ENCODE measurements around the gene PCCA. TPM values are rescaled to one million over a fixed set of nuclear protein-coding genes. Genes with fewer than 3 reads are reported as not detected.

Gene PCCA
- total RNA-seq, 1 donor from 2014 or later, result 200 TPM

DNA sequence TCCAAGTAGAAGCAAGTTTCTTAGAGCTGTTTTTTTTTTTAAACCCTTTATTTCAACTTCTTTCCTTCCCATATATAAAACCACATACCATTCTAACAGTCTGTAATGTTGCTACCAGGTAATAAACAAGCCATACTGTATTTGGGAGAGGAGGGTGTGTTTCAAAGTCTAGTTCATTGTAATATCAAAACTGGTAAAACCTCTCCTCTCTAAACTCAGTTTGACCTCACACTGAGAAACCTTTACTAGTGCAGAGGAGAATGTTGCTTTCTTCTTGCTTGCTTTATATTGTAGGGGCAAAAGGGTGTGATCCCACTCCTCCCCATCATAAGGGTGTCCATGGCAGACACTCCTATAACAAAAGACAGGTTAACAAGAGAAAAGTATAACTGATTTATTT is 344.6 kb downstream of the PCCA start:
- no peak for DNase-seq

DNA sequence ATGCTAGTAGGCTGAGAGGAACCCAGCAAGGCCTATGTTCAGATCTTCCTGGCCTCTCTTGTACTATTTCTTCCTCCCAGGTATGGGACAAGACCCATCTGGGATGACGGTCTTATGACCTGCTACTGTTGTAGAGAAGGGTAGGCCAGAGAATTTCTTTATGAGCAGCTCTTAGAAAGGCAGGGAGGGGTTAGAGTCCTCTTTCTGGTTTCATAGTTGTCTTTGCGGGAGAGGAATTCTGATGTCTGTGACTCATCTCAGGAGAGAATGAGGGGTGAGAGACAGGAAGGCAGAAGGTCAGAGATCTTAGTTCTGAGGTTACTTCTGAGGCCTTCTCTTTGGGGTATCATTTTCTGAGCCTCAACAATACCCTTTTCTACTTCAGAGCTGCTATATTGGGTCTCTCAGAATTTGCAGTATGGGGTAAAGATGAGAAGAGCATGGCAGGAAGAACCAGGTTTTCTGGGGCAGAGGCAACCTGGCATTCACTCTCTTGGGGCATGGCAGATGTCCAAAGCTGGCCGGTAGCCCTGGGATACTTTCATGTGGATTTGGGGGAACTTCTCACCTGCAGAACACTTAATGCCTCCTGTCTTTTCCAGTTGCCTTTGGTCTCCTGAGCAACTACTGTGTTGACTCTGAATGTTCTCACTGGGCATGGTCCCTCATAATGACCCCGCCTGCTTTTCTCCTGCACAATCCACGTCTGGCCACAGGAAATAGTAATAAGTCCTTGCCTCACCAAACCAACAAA is 345.3 kb downstream of the PCCA start:
- DNase-seq, result no peak

DNA sequence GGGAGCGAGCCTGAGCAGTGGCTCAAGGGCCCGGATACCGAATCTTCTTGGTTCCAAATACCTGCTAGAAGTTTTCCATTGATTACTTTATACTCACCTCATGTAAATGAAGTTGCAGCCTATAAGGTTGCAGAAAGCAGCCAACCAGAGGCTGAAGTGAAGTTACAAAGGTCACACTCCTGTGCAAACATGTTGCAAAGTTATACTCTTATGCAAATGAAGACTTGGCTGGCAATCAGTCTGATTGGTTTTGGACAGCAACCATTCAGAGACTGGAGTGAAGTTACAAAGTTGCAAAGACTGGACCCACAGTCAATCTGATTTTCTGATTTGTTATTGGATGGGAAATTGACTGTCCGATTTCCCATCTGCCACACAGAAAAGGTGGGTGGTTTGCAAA is 347.2 kb downstream of the PCCA start:
- DNase-seq, result no peak

DNA sequence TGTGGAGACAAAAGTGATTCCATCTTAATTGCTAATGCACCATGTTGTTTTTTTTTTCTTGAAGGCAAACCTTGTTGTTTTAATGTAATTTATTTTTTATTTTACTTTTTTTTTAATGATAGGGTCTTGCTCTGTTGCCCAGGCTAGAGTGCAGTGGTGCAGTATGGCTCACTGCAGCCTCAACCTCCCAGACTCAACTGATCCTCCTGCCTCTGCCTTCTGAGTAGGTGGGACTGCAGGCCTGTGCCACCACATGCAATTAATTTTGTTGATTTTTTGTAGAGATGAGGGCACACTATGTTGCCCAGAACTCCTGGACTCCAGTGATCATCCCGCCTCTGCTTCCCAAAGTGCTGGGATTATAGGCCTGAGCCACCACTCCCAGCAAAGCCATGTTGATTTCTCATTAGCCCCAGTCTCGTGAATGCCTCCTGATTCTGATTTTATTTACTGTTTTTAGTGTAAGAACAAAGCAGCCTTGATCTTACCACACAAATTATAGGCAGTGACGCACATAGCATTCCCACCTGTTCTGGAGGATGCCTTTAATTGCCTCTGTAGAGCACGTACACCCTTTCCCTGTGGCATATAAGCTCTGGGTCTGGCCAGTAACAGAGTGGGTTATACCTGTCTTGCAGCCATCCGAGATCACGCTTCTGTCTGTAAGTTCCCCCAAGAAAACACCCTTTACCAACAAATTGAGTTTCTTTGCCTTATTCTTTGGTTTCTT is 349.3 kb downstream of the PCCA start:
- no peak for DNase-seq

DNA sequence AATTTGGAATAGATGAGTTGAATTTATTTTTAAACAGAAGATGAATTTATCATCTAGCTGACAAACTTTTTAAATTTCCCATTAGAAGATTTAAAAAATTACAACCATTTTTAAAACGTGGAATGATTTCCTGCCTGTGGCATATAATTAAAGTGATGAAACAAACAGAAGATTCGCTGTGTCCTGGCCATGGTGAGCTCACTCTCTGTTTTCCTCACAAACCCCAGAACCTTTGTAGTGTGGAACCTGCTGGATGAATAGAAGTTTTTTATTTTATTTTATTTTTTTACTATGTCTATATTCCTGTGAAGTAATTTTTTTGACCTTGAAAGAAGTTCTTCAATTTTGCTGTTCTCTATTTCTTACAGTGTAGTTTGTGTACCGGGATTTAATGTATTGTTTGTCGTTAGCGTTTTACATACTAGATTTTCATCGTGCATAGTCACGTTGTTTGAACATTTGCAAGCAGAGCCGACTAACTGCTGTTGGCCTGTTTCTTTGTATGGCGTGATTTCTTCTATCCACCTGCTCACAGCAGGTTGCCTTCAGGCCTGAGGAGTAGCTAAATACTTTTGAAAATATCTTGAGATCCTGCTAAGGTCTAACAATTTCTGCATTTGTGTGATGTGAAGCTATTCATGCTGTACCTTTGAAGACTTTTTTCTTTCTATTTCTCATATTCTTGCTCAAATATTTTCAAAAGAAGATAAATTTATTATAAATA is 350.5 kb downstream of the PCCA start:
- DNase-seq, result no peak

DNA sequence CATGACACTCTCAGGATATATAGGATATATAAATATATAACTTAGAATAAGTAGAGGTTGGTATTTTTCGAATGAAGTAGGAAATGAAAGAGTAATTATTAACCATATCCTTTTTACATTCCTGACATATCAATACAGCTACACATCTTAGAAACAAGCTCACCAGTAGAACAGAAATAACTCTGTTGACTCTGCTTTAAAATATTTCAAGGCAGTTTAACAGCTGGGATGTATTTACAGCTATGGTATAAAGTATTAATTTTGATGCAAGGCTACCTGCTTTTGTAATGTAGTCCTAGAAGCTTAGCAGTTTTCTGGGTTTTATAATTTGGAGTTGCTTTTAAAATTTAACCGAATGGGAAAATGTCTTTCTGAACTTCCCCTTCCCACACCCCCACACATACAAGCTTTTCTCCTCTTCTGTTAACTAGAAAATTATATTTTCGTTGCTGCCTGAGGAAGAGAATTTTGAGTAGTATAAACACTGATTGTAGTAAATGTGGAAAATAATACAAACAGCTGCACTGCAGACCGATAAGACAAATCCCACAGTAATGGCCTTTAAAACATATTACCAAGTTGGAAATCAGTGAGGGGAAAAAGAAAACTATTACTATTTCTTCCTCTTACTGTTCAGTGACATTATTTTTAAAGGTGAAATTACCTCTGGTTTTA is 352.0 kb downstream of the PCCA start:
- no peak for DNase-seq

DNA sequence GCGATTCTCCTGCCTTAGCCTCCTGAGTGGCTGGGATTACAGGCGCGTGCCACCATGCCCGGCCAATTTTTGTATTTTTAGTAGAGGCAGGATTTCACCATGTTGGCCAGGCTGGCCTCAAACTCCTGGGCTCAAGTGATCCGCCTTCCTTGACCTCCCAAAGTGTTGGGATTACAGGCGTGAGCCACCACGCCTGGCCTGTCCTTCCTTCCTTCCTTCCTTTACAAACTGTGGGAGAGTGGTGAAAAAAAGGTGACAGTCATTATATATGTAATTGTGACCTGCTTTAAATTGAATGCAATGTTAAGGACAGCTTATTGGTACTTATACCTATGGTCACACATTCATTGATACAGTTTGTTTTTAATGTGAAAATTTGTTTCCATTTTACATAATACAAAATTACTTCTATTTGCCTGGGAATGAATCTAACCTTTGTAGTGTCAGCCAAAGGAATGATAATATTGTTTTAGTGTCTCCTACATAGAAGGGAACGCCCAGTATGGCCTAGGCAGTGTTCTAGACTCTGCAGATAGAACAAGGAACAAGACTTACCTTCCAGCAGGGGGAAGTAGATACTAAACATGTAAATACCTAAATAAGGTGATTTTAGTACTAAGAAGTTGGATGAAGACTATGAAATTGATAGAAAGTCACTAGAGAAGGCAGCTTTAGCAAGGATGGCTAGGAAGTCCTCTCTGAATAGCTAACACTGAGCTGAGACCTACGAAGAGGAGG is 353.4 kb downstream of the PCCA start:
- no peak for DNase-seq

DNA sequence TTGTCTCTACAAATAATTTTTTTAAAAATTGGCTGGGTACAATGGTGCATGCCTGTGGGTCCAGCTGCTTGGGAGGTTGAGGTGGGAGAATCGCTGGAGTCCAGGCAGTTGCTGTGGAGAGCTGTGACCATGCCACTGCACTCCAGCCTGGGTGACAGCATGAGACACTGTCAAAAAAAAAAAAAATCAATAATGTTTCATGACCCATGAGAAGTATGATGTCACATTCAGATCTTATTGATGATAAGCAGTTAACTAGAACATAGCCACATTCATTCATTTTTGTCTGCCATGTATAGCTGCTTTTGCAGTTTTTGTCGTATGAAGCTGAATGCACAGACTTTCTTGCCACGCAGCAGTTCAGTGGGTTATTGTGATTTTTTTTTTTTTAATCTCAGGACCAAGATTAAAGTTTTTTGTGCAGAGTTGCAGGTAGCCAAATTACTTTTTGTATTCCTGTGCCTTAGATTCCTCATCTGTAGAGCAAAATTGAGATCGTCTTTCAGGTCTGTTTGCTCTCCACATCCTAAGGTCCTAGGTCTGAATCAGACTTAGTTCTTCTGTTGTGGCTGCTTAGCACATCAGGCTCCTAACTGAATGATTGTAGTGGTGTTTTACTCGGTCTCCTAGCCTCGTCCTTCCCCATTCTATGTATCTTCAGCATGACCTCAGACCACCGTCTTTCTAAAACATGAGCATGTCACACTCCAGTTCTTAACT is 354.5 kb downstream of the PCCA start:
- DNase-seq, result no peak

DNA sequence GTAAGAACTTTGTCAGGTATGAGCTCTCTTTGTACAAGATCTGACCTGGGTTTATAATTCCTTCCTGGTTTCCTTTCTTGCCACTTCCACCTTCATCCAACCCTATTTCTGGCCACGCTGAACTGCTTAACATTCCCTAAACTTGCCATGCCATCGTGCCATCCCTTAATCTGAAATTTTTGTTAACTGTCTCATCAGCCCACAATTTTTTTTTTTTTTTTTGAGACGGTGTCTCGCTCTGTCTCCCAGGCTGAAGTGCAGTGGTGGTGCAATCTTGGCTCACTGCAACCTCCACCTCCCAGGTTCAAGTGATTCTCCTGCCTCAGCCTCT is 355.1 kb downstream of the PCCA start:
- no peak for DNase-seq

DNA sequence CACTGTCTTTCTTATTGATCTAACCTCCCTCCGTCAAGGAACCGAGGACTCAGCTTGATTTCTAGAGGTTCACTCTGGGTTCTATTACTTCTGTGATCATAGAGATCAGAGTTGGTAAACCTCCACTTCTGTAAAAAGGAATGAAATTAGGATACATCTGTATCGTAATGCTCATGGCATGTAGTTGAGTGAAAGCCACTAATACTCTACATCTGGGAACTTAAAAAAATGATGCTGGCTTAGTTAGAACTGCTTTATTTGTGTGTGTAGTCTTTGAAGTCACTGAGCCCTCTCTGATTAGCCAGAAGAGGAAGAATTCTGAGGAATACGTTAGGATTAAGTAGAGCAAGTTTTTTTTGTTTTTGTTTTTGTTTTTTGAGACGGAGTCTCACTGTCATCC is 358.9 kb downstream of the PCCA start:
- no peak for DNase-seq

DNA sequence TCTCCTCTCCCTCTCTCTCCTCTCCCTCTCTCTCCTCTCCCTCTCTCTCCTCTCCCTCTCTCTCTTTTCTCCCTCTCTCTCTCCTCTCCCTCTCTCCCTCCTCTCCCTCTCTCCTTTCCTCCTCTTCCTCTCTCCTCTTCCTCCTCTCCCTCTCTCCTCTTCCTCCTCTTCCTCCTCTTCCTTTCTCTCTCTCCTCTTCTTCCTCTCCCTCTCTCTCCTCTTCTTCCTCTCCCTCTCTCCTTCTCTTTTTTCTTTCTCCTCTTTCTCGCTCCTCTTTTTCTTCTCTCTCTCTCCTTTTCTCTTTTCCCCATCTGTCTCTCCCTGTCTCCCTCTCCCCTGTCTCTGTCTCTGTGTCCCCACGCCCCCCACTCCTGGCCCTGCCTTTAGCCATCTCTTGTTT is 363.0 kb downstream of the PCCA start:
- no peak for DNase-seq

DNA sequence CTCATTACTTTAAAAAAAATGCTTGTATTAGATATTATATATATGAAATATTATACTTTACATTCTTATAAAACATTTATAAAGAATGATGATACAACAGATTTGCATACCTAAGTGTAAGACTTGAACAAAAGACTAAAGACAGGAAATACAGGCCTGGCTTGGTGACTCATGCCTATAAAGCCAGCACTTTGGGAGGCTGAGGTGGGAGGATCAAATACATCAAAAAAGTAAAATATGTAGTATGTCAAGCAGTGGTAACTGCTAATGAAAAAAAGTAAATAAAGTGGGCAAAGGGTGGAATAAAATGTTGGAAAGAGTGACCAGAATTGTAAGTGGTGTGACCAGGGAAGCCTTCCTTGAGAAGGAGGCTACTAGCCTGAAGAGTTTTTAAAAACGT is 366.0 kb downstream of the PCCA start:
- DNase-seq, result no peak

DNA sequence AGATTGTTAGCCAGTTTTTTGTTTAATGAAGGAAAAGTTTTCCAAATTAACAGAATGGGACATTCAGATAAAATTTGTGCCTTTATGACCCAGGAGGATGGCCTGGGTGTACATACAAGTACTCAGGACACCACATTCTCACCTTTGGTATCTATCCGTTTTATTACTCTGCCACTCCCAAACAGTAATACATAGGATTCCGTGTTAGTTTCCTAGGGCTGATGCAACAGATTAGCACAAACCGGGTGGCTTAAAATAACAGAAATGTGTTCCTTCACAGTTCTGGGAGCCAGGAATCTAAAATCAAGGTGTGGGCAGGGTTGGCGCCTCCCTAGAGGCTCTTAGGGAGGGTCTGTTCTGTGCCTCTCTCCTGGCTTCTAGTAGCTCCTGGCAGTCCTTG is 369.8 kb downstream of the PCCA start:
- no peak for DNase-seq

DNA sequence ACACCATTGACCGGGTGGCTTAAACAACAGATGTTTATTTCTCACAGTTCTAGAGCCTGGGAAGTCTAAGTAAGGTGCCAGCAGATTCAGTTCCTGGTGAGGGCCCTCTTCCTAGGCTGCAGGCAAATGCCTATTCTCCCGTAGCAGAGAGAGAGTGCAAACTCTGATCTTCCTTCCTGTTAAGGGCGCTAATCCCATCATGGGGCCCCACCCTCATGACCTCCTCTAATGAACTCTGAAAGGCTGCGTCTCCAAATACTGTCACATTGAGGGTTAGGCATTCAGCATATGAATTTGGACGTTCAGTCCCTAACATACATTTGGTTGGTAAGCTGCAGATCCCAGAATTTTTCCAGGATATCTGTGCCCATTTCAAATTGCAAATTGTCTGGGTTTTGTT is 370.9 kb downstream of the PCCA start:
- DNase-seq, result no peak

DNA sequence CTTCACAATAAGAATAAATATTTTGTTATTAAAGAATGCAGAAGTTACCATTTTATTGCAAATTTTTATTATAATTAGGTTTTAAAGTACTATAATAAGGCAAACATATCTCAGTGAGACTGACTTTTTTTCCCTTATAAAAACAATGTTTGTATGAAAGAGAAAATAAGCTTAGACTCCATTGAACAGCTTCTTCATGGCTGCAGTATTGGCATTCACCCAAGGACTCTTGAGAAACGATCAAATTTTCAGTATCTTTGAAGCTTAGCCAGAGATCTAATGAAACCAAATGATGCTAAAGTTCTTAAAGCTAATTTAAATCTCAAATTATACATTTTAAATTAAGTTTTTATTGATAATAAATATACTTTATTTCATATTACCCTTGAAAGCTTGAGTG is 371.4 kb downstream of the PCCA start:
- DNase-seq, result no peak

DNA sequence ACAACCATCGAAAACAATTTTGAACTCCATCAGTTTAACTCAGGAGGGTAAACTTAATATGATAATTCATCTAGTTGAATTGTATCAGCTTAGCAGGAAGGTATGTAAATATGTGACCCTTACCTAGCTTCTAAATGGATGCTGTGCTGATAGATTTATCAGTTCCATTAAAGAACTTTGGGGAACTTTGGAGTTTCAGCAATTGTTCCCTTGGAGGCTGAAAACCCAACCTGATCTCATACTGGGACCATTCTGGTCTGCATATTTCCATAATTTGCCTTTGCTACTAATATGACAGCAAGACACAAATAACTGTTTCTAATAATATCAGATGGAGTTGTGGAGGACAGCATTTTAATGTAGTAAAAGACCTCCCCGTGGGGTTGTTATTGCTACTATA is 371.9 kb downstream of the PCCA start:
- DNase-seq, result no peak

DNA sequence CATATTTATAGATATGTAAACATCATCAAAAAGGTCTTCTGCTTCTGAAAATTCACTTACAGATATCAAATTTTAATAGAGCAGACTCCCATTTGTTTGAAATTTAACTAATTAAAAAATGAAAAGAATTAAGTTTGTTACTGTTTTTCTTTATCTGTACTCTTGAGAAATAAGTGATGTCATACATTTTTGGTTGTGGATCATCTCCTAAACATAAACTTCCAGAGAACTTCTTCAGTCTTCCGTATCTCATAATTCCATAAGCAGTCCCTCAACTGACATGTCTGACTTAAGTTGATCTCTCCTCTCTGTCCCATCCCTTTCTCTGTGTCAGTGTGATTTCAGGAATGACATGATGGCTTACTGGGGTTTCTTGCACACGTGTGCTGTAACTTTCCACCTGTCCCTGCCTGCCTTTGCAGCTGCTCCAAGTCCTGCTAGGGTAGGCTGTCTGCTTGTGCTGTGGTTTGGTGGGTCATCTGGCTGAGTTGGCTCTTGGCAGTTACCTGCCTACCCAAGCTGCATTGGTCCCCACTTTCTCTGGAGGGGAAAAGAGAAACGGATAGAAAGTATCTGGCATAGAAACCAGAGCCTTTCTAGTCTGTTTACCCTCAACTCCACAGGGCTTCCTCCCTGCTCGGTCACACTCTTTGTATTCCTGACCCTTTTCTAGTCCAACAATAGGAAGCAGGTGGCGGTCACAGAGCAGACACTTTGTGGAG is 372.6 kb downstream of the PCCA start:
- no peak for DNase-seq

DNA sequence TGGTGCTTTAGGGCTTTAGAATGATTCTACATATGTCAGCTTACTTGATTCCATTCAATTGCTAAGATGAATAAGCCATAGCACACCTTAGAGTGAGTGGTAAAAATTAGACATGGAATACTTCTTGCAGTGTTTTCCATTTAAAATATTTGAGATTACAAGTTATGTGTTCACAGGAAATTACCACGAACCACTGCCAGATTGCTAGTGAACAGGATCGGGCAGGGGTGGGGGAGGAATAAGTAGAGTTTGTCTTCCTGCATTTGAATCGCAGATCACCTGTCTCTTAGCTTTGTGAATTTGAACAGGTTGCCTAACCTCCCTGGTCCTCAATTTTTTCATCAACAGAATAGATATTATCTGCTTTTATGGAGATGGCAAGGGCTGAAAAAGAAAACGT is 375.1 kb downstream of the PCCA start:
- DNase-seq, result no peak

DNA sequence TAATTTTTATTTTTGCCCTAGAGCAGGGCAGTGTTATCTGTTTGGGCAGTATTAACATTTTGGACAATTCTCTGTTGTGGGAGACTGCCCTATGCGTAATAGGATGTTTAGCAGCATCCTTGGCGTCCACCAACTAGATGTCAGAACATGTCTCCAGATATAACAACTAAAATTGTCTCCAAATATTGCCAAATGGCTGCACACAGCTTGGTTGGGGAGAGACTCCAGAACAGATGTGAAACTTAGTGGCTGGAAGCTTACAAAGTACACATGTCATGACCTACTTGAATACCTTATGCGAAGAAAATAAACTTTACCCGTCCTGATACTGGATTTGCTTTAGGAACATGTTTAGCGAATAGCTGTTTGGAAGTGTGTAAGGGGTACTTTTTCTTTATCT is 376.7 kb downstream of the PCCA start:
- no peak for DNase-seq

DNA sequence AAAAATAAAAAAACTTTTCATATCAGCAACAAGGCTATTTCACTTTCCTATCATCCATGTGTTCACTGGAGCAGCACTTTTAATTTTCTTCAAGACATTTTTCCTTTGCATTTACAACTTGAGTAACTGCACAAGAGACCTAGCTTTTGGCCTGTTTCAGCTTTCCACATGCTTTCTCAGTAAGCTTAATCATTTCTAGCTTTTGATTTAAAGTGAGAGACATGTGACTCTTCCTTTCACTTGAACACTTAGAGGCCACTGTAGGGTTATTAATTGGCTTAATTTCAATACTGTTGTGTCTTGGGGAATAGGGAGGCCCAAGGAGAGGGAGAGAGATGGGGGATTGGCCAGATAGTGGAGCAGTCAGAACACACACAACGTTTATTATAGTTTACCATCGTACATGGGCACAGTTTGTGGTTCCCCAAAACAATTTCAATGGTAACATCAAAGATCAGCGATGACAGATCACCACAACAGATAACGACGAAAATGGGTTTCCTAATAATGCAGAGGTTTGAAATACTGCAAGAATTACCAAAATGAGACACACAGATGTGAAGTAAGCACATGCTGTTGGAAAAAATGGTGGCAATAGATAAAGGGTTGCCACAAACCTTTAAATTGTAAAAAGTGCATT is 382.1 kb downstream of the PCCA start:
- no peak for DNase-seq
